HG02840 (cell line): ENCODE data around the gene MPP2.
"Not testable (repeated sequence)": the region's sequence is repeated elsewhere in the genome, so short reads cannot be mapped to it uniquely, and the experiment has no call there.

Experiments used
- ATAC-seq: cut with Tn5 transposase; IDR thresholded peaks from one replicate; pipeline ENCODE4 v1.9.1; 2021; ENCODE audit warnings: mild to moderate bottlenecking, moderate library complexity, moderate number of reproducible peaks; ENCODE audit not compliant: unreplicated experiment, low FRiP score

MPP2 gene

GRCh38 chr17:43905400-43905984 is 1.8 kb downstream of the MPP2 start:
- no peak for ATAC-seq

- ATAC-seq = no peak
These were observed 5.3 kb downstream of the MPP2 start for GRCh38 chr17:43901861-43902589.

- no peak for ATAC-seq
These were observed 6.2 kb downstream of the MPP2 start for GRCh38 chr17:43900858-43901754.

GRCh38 chr17:43900183-43900857 is 7.0 kb downstream of the MPP2 start:
- no peak for ATAC-seq

- no peak for ATAC-seq
These were observed 8.9 kb downstream of the MPP2 start for GRCh38 chr17:43898446-43898845.

GRCh38 chr17:43897831-43898230 is 9.5 kb downstream of the MPP2 start:
- ATAC-seq = no peak

GRCh38 chr17:43894494-43894893 is 12.8 kb downstream of the MPP2 start:
- ATAC-seq = not testable (repeated sequence)

- no peak for ATAC-seq
These were observed 14.7 kb downstream of the MPP2 start for GRCh38 chr17:43892647-43892952.

GRCh38 chr17:43891851-43892646 is 15.3 kb downstream of the MPP2 start:
- ATAC-seq = no peak

- no peak for ATAC-seq
These were observed 17.1 kb downstream of the MPP2 start for GRCh38 chr17:43890240-43890639.

- ATAC-seq = no peak
These were observed 18.8 kb downstream of the MPP2 start for GRCh38 chr17:43888548-43888947.

GRCh38 chr17:43882761-43883415 is 24.4 kb downstream of the MPP2 start:
- ATAC-seq = no peak

GRCh38 chr17:43881758-43882505 is 25.4 kb downstream of the MPP2 start:
- ATAC-seq = no peak

- no peak for ATAC-seq
These were observed 26.2 kb downstream of the MPP2 start for GRCh38 chr17:43881181-43881580.

GRCh38 chr17:43880420-43880991 is 26.8 kb downstream of the MPP2 start:
- no peak for ATAC-seq

GRCh38 chr17:43879723-43880419 is 27.5 kb downstream of the MPP2 start:
- ATAC-seq = no peak

- no peak for ATAC-seq
These were observed 28.8 kb downstream of the MPP2 start for GRCh38 chr17:43878260-43879175.
